ENCODE results near the gene PPP1R26. TPM values are rescaled to one million over a fixed set of nuclear protein-coding genes. Genes with fewer than 3 reads are reported as not detected.

The PPP1R26 gene
- total and polyA plus RNA-seq, 2 of the 4 experiments (the other 2 are of a cell fraction) = 3.8 to 5.6 TPM

GRCh38 chr9:135454737-135455136 lies 24.8 kb upstream of the PPP1R26 start:
- no peak overlapping the region for H4K5ac ChIP-seq (ENCODE audit: low read depth, low read length)
- no peak overlapping the region for H3K4me3 ChIP-seq (ENCODE audit: insufficient read depth, low read depth, low read length)

More at GRCh38 chr9:135454737-135455136, 24.8 kb upstream of the PPP1R26 start:
- no CpG with 5 or more reads among the region's 5 CpGs for whole genome bisulfite sequencing, 2 experiments (ENCODE audit: extremely low coverage in 2 of 2, insufficient read length in 1 of 2)
- Histone ChIP-seq H2BK120ac (ENCODE audit: low read depth, low read length) (no peak overlapping the region), H3K9me1 (ENCODE audit: insufficient read depth, low read length) (no peaks in the 10 kb centered on the region), H2BK15ac (ENCODE audit: low read depth, low read length) (no peak overlapping the region), H2BK5ac (ENCODE audit: low read depth, low read length, poor library complexity, severe bottlenecking) (no peak overlapping the region), H3K4me1 (ENCODE audit: control insufficient read depth, insufficient read depth, low read length) (no peaks in the 10 kb centered on the region), H3K14ac (replicated peaks; ENCODE audit: low read depth, low read length) (no peak overlapping the region), H3K9me3 (ENCODE audit: control insufficient read depth, insufficient read depth, low read length) (peaks cover 14% of the 10 kb centered on the region), H3K18ac (ENCODE audit: low read depth, low read length) (no peak overlapping the region), H3K9ac (ENCODE audit: low read depth, low read length) (no peak overlapping the region), H3K23ac (ENCODE audit: low read depth, low read length) (no peak overlapping the region), H4K91ac (ENCODE audit: insufficient read depth, low read depth, low read length) (no peak overlapping the region), H3K79me1 (ENCODE audit: low read depth in 1 of 2, low read length in 2 of 2) (no peaks in the 10 kb centered on the region), H3K4ac (ENCODE audit: low read depth, low read length) (no peak overlapping the region), H2AK5ac (ENCODE audit: low read depth, low read length) (no peak overlapping the region), H3K56ac (ENCODE audit: extremely low read depth, insufficient read depth, low read length) (no peak overlapping the region), H3K27me3 (ENCODE audit: control insufficient read depth, insufficient read depth, low read length) (peaks cover 29% of the 10 kb centered on the region), H2AFZ (replicated peaks; ENCODE audit: low read length, poor library complexity) (no peak overlapping the region), H3K36me3 (ENCODE audit: control insufficient read depth, insufficient read depth, low read length) (no peaks in the 10 kb centered on the region), H4K8ac (ENCODE audit: low read depth in 2 of 2, low read length in 2 of 2) (no peak overlapping the region), H4K20me1 (ENCODE audit: insufficient read depth, low read length) (no peaks in the 10 kb centered on the region), H2AK9ac (replicated peaks; ENCODE audit: low read depth, low read length, poor library complexity) (no peak overlapping the region), H3K27ac (ENCODE audit: insufficient read depth, low read length) (no peak overlapping the region), H3K4me2 (ENCODE audit: low read depth, low read length) (no peak overlapping the region), H2BK20ac (ENCODE audit: low read depth, low read length) (no peak overlapping the region)
- intact Hi-C loops (cut with micrococcal nuclease) (no loop called here), in situ Hi-C loops (cut with MboI; ENCODE audit: low sequenced_read_pairs) (no loop called here), dilution Hi-C loops (cut with HindIII; ENCODE audit: low sequenced_read_pairs, unreplicated experiment) (no loop called here)
- TF ChIP-seq RCOR1 (IDR thresholded peaks at IDR 0.05; ENCODE audit: insufficient replicate concordance, low read length) (no peak), RAD21 (IDR thresholded peaks at IDR 0.05; ENCODE audit: low read length) (no peak), FOS (IDR thresholded peaks at IDR 0.05; ENCODE audit: low read depth, low read length) (no peak), CEBPB (IDR thresholded peaks at IDR 0.05; ENCODE audit: low read depth, low read length) (no peak), POLR2A (IDR thresholded peaks at IDR 0.05; ENCODE audit: low read depth, low read length) (no peak)
- TF ChIP-seq, protein P1, sequence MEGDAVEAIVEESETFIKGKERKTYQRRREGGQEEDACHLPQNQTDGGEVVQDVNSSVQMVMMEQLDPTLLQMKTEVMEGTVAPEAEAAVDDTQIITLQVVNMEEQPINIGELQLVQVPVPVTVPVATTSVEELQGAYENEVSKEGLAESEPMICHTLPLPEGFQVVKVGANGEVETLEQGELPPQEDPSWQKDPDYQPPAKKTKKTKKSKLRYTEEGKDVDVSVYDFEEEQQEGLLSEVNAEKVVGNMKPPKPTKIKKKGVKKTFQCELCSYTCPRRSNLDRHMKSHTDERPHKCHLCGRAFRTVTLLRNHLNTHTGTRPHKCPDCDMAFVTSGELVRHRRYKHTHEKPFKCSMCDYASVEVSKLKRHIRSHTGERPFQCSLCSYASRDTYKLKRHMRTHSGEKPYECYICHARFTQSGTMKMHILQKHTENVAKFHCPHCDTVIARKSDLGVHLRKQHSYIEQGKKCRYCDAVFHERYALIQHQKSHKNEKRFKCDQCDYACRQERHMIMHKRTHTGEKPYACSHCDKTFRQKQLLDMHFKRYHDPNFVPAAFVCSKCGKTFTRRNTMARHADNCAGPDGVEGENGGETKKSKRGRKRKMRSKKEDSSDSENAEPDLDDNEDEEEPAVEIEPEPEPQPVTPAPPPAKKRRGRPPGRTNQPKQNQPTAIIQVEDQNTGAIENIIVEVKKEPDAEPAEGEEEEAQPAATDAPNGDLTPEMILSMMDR (conservative IDR thresholded peaks at IDR 0.05; ENCODE audit: low read depth, low read length) = no peak
- DNase-seq (no peak), ATAC-seq (ENCODE audit: low read depth) (no peak)
- ChIA-PET POLR2A (ENCODE audit: unreplicated experiment) (no interaction called here), CTCF (no interaction called here)
- no TSS peak for BruUV-seq (replicated peaks)
